ENCODE results near the gene NFASC.
A peak's percentile ranks its signal among the peaks of the same experiment; 100 is the strongest.

Gene NFASC

GRCh38 chr1:204891860-204892259 is 21.2 kb downstream of the NFASC start:
- no peak for DNase-seq

DNA sequence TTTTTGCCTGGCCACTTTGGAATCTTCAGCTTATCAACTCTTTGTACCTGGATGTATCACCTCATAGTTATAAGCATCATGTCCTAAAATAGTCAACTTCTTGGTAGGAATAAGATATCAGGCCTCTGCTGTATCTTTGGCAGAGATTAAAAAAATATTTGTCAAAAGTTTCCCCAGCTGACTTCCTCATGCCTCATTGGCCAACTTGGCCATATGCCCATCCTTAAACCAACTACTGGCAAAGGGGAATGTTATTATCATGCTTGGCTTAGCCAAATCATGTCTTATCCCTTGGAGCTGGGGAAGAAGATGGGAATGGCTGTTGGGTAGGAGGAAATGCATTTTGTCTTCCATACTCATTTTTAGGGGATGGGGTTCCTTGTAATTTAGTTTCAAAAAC is 23.4 kb downstream of the NFASC start:
- DNase-seq, result no peak

GRCh38 chr1:204894606-204895005 is 23.9 kb downstream of the NFASC start:
- DNase-seq, result no peak

- no peak for DNase-seq
Measured at GRCh38 chr1:204896023-204896422, 25.4 kb downstream of the NFASC start.

DNA sequence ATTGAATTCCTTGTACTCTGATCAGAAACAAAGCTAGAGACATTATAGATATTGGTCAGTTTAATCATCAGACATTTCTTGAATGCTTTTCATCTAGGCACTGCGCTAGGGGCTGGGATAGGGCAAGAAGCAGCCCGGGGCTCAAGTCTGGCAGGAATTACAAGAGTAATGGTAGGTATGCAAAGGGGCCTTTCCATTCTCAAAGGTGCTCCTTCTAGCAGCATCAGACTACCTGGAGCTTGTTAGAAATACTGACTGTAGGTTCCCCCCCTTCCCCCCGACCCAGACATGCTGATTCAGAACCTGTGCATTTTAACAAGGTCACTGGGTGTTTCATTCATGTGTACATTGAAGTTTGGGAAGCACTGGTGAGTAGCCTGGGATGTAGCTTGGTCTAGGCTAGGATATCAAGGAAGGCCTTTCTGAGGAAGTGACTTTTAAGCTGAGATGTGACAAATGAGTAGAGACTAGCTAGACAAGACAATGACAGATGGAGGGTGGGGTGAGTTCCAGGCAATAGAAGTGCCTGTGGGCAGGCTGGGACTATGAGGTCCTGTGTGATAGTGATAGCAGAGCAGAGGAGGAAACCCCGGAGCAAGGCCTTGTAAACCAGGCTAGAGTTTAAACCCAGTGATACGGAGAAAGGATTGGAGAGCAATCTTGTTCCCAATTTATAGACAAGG is 26.3 kb downstream of the NFASC start:
- DNase-seq, result peak; percentile 88

- no peak for DNase-seq
Measured at GRCh38 chr1:204900721-204901120, 30.1 kb downstream of the NFASC start.

- DNase-seq, result no peak
Measured at GRCh38 chr1:204902671-204903070, 32.0 kb downstream of the NFASC start.

DNA sequence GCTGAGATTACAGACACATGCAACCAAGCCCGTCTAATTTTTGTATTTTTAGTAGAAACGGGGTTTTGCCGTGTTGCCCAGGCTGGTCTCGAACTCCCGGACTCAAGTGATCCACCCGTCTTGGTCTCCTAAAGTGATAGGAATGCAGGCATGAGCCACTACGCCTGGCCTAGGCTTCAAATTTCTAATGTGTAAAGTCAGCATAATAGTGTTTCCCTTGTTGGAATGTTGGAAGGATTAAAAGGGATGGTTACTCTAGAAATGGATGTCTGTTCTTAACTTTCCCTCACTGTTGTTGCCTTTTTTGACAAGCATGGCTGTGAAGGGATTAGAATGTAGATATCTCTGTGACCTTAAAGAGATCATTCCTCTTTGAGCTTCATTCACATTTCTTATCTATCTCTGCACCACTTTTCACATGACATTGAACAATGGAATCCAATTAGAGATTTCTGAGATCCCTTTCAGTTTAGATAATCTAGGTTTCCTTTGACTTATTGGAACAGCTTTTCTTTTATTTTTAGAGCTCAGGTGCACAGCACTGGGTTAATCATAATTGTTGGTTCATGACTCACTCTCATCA is 33.7 kb downstream of the NFASC start:
- DNase-seq, result no peak

DNA sequence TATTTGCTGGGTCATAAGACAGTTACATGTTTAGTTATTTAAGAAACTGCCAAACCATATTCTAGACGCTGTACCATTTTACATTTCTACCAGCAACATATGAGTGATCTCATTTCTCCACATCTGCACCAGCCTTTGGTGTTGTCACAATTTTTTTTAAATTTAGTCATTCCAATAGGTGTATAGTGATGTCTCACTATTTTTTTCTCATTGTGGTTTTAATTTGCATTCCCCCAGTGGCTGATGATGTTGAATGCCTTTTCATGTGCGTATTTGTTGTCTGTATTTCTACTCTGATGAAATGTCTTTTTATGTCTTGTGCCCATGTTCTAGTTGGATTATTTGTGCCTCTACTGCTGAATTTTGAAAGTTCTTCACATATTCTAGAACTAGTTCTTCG is 38.4 kb downstream of the NFASC start:
- no peak for DNase-seq

DNA sequence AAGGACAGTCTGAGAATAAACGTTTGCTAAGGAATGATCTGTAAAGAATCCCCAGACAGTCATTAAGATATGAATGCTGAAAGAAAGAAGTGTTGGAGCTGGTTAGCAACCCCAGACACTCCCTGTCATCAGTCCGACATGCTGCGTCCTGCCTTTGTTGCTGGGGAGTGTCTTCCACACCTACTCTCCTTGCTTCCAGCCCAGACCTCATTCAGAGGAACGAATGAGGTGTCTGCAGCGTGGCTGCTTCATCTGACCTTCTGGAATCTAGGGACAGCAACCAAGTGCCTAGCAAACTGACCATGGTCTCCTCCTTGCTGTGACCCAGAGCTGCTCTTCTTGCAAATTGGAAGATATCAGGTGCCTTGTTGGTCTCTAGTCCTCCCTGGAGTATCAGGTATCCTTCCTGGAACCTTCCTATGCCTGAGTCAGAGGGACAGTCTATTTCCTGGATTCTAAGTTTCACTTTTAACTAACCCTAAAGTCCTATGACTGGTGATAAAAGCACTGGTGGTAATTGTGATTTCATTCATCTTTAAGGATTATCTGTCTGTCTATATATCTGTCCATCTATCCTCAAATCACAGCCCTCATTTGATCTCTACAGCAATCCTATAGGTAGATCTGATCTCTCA is 45.3 kb downstream of the NFASC start:
- peak; percentile 67 for DNase-seq

DNA sequence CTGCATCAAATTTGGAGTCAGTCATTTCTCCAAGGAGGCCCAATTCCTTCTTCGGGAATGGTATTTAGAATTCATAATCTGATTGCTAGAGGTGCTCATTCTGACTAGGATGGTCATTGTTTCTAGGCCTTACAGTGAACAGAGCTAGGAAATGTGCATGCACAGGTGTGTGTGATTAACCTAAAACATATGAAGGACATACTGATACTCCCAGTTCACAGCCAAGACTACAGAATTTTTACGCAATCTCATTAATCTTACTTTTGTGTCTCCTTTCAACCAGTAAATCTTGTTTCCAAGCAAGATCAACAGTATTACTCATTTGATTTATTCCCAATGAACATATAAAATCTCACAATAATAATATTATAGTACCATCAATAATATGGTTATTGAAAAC is 47.1 kb downstream of the NFASC start:
- DNase-seq, result no peak

GRCh38 chr1:204920511-204920910 is 49.8 kb downstream of the NFASC start:
- peak; percentile 78 for DNase-seq

DNA sequence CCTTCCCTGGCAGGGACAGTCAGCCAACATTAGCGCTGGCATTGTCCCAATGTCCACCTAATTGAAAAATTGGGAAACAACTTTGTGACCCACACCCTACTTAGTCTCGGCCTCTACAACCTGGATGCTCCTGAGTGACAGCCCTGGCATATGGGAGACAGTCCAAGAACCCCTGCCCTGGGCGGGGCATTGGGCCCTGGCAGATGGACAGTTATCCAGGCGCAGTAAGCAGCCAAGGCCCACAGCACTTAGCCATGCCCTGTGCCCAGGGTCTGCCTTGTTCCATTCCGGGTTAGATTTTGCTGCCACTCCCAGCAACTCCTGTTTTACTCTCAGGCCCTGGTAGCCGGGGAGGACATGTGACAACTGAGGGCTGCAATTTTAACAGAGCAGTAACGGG is 50.3 kb downstream of the NFASC start:
- no peak for DNase-seq

- DNase-seq, result no peak
Measured at GRCh38 chr1:204921855-204922516, 51.3 kb downstream of the NFASC start.

DNA sequence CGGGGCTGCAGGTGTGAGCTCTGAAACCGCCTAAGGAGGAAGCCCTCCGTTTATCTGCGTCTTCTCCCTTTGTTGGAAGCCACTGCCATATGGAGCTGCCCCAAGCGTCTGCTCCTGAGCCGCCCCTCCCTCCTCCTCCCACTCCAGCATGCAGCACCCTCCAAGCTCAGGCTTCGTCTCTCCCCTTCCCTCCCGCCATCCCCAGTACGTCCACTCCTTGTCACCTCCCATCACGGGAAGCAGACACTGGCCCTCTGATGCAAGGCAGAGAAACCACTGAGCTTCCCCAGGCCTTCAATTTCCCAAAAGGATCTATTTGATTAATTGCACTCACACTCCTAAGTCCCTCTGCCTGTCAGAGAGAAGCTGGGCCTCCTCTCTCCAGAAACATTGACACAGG is 52.5 kb downstream of the NFASC start:
- peak; percentile 65 for DNase-seq

GRCh38 chr1:204923626-204924012 is 53.0 kb downstream of the NFASC start:
- no peak for DNase-seq

DNA sequence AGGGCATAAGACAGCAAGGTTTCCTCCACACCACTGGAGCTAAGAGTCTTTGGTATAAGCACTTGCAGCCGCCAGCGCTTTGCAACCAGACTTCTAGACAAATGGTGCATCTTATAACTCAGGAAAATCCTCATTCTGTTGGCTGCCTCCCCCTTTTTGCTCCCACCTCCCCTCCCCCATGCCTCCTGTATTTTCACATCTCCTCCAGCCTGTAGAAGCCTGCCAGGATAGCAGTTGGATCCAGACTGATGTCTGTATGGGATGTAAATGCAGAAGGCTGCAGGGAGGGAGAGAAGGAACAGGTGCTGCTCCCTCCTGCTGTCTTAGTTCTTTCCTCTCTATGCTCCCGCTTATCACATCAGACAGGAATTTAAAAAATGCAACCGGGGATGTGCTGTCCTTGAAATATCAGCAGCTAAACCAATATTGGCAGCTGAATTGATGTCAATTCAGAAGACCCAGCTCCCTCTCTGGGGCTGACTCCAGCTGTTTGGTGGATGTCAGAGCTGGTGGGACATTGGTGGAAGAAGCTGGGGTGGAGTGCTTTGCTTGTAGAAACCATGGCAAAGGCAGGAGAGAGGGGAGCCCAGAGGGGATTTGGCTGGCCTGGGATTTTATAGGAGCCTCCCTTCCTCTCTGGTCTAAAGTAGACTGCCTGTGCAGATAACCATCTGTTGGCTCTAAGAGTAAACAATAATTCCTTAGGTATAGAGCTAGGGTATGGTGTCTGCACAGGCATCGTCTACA is 53.5 kb downstream of the NFASC start:
- DNase-seq, result peak; percentile 86

- DNase-seq, result no peak
Measured at GRCh38 chr1:204925701-204926100, 55.0 kb downstream of the NFASC start.

DNA sequence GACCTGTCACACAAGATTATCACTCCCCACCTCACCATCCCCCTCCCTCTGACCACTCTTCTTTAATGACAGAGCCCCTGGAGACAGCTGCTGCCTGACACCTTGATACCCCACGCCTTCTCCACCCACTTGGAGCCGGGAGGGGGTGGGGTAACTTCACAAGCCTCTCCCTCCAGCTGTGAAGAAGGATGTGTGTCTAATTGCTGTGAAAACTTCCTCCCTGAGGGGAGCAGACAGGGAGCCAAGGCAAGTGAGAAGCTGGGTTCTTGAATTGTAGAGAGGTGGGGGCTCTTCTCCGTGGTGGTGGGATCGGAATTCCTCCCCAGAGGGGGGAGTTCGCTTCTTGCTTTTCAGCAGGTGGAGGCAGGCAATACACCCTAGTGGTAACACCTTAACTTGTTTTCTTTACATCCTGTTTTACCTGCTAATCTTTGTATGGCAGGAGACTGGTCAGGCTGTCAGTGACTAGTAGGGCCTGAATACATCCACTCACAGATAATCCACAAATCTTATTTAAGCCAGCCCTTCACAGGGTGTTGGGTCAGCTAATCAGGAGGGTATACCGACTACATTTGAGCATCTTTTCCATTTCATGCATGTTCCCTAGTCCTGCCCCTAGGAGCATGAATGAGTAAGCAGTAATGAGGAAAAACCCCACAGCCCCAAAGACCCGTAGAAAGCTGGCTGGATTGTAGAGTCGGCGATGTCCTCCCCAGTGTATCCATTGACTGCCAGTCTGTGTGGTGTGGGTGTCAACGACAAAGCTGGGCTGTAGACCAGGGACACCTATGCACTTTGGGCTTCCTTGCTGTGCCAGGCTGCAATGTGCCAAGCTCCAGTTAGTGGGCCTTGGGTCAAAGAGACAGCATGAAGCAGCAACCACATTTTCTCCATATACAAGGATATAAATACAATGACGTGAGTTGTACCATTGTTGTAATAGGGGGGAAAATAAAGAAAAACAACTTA is 57.3 kb downstream of the NFASC start:
- no peak for DNase-seq

DNA sequence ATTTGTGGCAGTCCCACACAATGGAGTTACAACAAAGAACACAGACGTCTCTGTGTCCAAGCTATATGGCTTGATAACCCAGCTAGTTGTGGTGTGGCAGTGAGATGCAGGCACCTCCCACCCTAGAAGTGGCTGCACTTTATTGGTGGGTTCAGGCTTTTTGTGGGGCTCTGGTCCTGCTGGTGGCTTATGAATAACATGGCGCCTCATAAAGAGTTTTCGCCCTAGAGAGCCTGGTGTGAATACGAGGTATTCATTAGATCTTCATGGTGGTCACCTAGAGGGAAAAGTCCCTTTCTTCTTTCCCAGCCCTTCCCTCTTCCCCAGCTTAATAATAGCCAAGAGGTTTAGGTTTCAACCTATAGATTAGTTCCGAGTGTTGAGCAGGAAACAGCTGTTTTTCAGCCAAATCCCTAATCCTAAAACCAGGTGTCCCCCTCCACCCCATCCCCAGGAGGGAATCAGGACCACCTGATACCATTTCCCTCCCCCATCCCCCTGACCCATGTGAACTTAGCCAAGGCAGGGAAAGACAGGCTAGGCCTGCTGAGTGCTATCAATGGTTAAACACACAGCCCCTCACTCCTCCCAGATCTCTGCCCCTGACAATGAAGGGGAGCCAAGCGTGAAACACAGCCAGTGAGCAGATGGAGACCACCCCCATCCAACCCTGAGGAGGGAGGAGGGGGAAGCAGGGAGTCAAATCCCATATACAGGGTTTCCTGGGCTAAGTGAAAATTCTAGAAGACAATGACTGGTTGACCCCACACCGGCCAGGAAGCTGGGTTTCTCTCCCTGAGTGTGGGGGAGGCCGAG is 58.2 kb downstream of the NFASC start:
- no peak for DNase-seq

DNA sequence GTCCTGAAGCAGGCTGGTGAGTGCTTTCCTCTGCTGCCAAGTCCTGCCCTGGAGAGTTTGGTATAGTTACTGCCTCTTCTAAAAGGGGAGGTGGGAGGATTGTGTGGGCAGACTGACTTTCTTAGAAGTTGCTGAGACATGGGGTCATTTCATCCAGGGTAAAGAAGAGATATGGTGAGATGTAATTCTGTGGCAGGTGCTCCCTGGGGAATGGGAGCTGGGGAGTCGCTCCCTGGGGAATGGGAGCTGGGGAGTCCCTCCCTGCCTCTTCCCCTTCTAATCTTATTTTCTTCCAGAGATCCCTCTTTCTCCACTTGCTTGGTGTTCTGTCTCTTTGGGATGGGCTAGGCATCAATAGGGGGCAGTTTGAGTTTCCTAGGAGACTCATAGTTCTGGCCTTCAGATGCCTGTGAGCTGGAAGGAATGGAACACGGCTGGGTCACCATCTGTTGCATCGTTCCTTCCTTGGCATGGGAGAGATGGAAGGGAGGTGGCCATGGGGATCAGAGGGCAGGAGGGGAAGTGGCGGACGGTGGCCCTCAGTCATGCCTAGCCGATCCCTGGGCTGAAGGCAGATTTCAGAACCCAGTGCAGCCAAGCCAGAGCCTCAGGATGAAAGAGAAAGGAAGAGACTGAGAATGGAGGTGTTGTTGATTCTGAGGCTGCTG is 59.0 kb downstream of the NFASC start:
- DNase-seq, result no peak

All from islet precursor cell (in vitro differentiated cells).